ENCODE measurements around the gene FBRSL1.

FBRSL1 gene

GRCh38 chr12:132514216-132514820, 24.4 kb downstream of the FBRSL1 start:
- DNase-seq, result no peak

GRCh38 chr12:132514838-132515237, 24.9 kb downstream of the FBRSL1 start:
- no peak for DNase-seq

GRCh38 chr12:132516095-132517012, 26.4 kb downstream of the FBRSL1 start:
- no peak for DNase-seq

GRCh38 chr12:132517013-132517739, 27.2 kb downstream of the FBRSL1 start:
- no peak for DNase-seq

- DNase-seq, result no peak
Measured at GRCh38 chr12:132517740-132518100, 27.8 kb downstream of the FBRSL1 start.

GRCh38 chr12:132518354-132518992, 28.5 kb downstream of the FBRSL1 start:
- no peak for DNase-seq

- no peak for DNase-seq
Measured at GRCh38 chr12:132520421-132521199, 30.7 kb downstream of the FBRSL1 start.

GRCh38 chr12:132521200-132521580, 31.2 kb downstream of the FBRSL1 start:
- no peak for DNase-seq

- no peak for DNase-seq
Measured at GRCh38 chr12:132521712-132522292, 31.9 kb downstream of the FBRSL1 start.

GRCh38 chr12:132522592-132523380, 32.8 kb downstream of the FBRSL1 start:
- DNase-seq, result no peak

GRCh38 chr12:132523576-132524331, 33.8 kb downstream of the FBRSL1 start:
- no peak for DNase-seq

GRCh38 chr12:132524405-132524804, 34.5 kb downstream of the FBRSL1 start:
- no peak for DNase-seq

GRCh38 chr12:132525011-132525832, 35.3 kb downstream of the FBRSL1 start:
- DNase-seq, result no peak

- no peak for DNase-seq
Measured at GRCh38 chr12:132525833-132526455, 36.0 kb downstream of the FBRSL1 start.

GRCh38 chr12:132527186-132527882, 37.4 kb downstream of the FBRSL1 start:
- no peak for DNase-seq

GRCh38 chr12:132527883-132528264, 37.9 kb downstream of the FBRSL1 start:
- DNase-seq, result no peak

- no peak for DNase-seq
Measured at GRCh38 chr12:132528564-132529106, 38.7 kb downstream of the FBRSL1 start.
